ENCODE measurements around the gene SARS2.

The SARS2 gene

DNA sequence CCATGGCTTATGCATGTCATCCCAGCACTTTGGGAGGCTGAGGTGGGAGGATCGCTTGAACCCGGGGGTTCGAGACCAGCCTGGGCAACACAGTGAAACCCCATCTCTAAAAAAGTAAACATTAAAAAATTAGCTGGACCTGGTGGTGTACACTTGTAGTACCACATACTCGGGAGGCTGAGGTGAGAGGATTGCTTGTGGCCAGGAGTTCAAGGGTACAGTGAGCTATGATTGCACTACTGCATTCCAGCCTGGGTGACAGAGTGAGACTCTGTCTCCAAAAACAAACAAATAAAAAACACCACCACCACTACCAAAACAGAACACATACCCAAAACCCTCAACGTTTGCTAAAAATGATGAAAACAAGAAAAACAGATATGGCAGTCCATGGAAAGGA is 29.1 kb upstream of the SARS2 start:
- no peak for ATAC-seq (replicated peaks)
- H3K36me3 Mint-ChIP-seq (ENCODE audit: insufficient read depth): no peaks in the 10 kb centered on the region
- H3K27me3 Mint-ChIP-seq: peaks cover 0 to 10% of the 10 kb centered on the region in 2 donors
- no peaks in the 10 kb centered on the region for H3K9me3 Mint-ChIP-seq
- H3K27ac Mint-ChIP-seq: no peak overlapping the region
- H3K4me3 Mint-ChIP-seq: no peak overlapping the region
- H3K4me1 Mint-ChIP-seq (ENCODE audit: low read depth in 2 of 2): peaks cover 5 to 7% of the 10 kb centered on the region in 2 donors
- no peak for DNase-seq

DNA sequence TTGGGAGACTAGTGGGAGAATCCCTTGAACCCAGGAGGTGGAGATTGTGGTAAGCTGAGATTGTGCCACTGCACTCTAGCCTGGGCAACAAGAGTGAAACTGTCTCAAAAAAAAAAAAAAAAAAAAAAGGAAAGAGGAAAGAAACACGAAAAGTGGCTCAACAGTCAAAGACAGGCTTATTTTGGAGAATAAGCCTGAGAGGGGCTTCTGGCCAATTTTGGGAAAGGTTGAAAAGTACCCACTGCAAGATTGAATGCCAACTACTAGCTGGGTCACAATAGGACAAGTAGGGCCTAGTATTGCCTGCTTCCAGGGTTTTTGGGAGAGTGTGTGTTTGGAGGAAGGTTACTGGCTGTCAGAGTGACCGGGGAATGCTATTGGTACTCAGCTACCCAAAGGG is 27.7 kb upstream of the SARS2 start:
- DNase-seq: no peak
- H3K9me3 Mint-ChIP-seq: no peaks in the 10 kb centered on the region
- no peak overlapping the region for H3K27ac Mint-ChIP-seq
- no peak for ATAC-seq (replicated peaks)
- peaks cover 10 to 18% of the 10 kb centered on the region in 2 donors for H3K27me3 Mint-ChIP-seq
- peaks cover 5 to 7% of the 10 kb centered on the region in 2 donors for H3K4me1 Mint-ChIP-seq (ENCODE audit: low read depth in 2 of 2)
- no peak overlapping the region for H3K4me3 Mint-ChIP-seq
- H3K36me3 Mint-ChIP-seq (ENCODE audit: insufficient read depth): no peaks in the 10 kb centered on the region

DNA sequence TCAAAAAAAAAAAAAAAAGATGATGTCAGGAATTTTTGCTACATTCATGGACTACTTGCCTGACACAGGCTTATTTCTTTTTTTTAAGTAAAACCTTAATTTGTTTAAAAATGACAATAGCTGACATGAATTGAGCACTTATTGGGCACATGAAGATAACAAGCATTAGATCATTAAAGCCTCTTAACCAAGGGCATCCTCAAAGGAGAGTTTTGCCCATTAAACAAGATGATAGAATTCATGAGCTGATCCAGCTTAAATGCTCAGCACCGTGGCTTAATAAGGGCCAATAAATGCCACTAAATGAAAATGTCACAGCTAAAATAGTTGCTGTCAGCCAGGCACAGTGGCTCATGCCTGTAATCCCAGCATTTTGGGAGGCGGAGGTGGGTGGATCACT is 25.7 kb upstream of the SARS2 start:
- Mint-ChIP-seq H3K4me3 (no peak overlapping the region), H3K36me3 (ENCODE audit: insufficient read depth) (no peaks in the 10 kb centered on the region), H3K4me1 (ENCODE audit: low read depth in 2 of 2) (peaks cover 4 to 5% of the 10 kb centered on the region in 2 donors), H3K9me3 (no peaks in the 10 kb centered on the region), H3K27me3 (peaks cover 18 to 25% of the 10 kb centered on the region in 2 donors), H3K27ac (no peak overlapping the region)
- DNase-seq: no peak
- ATAC-seq (replicated peaks): no peak

DNA sequence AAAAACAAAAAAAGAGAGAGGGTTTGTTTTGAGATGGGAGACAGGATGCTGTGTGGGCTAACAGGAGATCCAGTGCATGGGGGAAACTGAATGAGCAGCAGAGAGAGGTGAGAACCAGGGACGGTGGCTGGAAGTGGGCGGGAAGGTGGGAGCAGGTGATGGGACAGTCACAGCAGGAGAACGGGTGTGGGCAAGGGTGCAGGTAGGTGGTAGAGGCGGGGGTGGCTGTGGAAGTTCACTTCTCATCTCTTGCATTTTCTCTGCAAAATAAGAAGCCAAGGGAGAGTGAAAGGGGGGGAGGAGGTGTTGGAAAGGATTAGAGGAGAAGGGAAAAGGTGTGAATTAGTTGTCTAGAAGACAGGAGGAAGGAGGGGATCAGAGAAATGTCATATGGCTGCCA is 23.1 kb upstream of the SARS2 start:
- Mint-ChIP-seq H3K27ac (no peak overlapping the region), H3K9me3 (no peaks in the 10 kb centered on the region), H3K4me1 (ENCODE audit: low read depth in 2 of 2) (peaks cover 11 to 12% of the 10 kb centered on the region in 2 donors), H3K4me3 (no peak overlapping the region), H3K27me3 (peaks cover 18 to 25% of the 10 kb centered on the region in 2 donors), H3K36me3 (ENCODE audit: insufficient read depth) (no peaks in the 10 kb centered on the region)
- ATAC-seq (replicated peaks): no peak
- no peak for DNase-seq

DNA sequence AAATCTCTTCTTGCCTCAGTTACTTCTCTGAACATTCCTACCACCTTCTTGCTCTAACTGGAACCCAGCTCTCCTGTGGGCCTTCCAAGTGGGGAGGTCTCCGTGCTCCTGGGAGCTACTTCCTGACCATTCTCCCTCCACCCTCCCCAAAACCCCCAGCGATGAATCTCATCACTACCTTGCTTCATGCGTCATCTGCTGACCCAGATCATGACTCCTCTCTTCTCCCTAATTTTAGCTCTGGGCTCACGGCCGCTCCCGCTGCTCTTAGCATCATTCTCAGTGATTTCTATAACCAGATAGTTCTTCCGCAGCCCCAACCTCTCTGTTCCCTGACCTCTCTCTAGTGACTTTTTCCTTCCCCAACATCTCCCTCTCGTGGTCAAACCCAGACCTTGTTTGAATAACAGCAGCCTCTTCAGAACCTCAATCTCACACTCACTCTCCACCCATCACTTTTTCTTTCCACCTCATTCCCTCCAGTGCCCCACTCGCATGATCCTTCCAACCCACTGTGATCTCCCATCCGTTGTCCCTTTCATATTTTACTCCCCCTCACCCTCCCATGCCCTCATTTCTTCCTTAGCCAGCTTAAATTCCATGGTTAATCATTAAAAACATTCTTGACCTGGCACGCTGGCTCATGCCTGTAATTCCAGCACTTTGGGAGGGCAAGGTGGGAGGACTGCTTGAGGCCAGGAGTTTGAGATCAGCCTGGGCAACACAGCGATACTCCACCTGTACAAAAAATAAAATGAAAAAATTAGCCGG is 22.0 kb upstream of the SARS2 start:
- peak; percentile 41 for ATAC-seq (replicated peaks)
- H3K27me3 Mint-ChIP-seq: peaks cover 18 to 25% of the 10 kb centered on the region in 2 donors
- peak in 2 of 3 experiments; percentile 31 to 36 for DNase-seq
- peaks cover 11 to 12% of the 10 kb centered on the region in 2 donors for H3K4me1 Mint-ChIP-seq (ENCODE audit: low read depth in 2 of 2)
- no peaks in the 10 kb centered on the region for H3K9me3 Mint-ChIP-seq
- H3K27ac Mint-ChIP-seq: no peak overlapping the region
- H3K4me3 Mint-ChIP-seq: no peak overlapping the region
- no peaks in the 10 kb centered on the region for H3K36me3 Mint-ChIP-seq (ENCODE audit: insufficient read depth)

DNA sequence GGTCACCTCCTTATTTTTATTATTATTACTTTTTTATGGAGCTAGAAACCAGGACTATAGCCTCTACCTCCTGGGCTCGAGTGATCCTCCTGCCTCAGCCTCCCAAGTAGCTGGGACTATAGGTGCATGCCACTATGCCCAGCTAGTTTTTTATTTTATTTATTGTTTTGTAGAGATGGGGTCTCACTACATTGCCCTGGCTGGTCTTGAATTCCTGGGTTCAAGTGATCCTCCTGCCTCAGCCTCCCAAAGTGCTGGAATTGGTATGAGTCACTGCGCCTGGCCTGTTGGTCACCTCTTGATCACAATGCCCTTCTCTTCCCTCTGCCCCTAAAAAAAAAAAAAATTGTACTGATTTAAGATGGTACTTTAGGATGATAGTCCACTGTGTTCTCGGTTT is 20.6 kb upstream of the SARS2 start:
- peaks cover 18 to 25% of the 10 kb centered on the region in 2 donors for H3K27me3 Mint-ChIP-seq
- peaks cover 11 to 12% of the 10 kb centered on the region in 2 donors for H3K4me1 Mint-ChIP-seq (ENCODE audit: low read depth in 2 of 2)
- H3K36me3 Mint-ChIP-seq (ENCODE audit: insufficient read depth): peaks cover 3% of the 10 kb centered on the region
- peak overlapping the region in 1 of 2 donors; percentile 14 for H3K4me3 Mint-ChIP-seq
- no peaks in the 10 kb centered on the region for H3K9me3 Mint-ChIP-seq
- ATAC-seq (replicated peaks): no peak
- DNase-seq: no peak
- no peak overlapping the region for H3K27ac Mint-ChIP-seq

DNA sequence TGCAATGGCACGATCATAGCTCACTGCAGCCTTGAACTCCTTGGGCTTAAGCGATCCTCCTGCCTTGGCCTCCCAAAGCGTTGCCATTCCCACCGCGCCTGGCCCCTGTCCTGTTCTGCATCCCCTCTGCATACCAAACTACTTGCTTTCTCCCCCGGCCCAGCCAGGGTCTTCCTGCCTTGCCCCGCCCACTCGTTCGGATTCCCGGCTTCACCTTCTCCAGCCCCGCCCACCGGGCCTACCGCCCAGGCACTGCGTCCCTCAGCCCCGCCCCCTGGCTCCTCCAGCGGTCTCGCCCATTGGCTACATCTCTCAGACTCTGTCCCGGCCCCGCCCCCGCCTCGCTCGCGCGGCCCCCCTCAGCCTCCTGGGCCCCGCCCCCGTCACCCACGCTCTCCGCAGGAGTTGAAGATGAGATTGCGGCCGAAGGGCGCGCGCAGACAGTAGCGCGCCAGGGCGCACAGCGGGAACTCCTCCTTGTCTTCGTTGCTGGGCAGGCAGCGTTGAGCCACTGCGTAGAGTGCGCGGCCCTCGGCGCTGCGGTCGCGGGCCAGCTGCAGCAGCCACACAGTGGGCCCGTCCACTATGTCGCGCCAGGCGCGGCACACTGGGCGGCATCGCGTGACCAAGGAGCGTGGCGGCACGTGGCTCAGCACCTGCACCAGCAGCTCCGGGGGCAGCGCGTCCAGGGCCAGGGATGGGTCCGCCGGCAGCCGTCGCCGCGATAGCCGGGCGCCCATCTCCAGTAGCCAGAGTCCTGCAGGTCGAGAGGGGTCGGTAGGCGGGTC is 19.2 kb upstream of the SARS2 start:
- peaks cover 11 to 13% of the 10 kb centered on the region in 2 donors for H3K4me1 Mint-ChIP-seq (ENCODE audit: low read depth in 2 of 2)
- peak; percentile 46 to 66 (median 59) for DNase-seq
- no peaks in the 10 kb centered on the region for H3K9me3 Mint-ChIP-seq
- peaks cover 18 to 25% of the 10 kb centered on the region in 2 donors for H3K27me3 Mint-ChIP-seq
- peak; percentile 92 for ATAC-seq (replicated peaks)
- no peak overlapping the region for H3K27ac Mint-ChIP-seq
- peak overlapping the region; percentile 58 to 65 for H3K4me3 Mint-ChIP-seq
- peaks cover 3% of the 10 kb centered on the region for H3K36me3 Mint-ChIP-seq (ENCODE audit: insufficient read depth)

DNA sequence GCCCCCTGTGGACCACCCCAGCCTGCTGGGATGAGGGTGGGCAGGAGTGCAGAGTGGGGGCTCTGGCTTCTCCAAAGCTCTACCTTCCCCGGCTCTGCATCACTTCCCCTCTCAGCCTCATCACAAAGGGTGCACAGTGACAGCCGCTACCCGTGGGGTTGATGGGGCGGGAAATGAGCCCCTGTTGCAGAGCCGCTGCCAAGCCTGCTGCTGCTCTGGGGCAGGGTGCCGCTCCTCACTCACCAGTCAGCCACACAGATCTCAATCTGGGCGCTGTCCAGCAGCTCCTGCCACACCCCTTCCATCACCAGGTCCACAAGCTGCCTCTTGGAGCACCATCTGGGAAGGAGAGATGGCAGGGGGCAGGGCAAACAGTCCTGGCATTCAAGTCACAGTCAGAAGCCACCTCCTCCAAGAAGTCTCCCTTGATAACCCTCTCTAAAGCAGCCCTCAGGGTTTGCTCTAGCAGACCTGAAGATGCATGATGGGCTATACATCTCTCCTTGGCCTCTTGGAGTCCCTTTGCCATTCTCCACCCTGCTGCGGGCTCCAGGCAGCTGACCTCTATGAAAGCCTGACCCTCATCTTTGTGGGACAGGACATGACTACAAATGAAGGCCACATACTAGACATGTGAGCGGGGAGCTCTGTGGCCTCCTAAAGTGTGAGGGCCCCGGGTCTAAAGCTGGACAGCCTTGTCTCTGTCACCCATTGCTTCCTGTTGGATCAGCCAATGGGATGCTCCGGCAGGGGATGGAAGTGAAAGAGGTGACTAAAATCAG is 15.9 kb upstream of the SARS2 start:
- Mint-ChIP-seq H3K4me3 (no peak overlapping the region), H3K9me3 (no peaks in the 10 kb centered on the region), H3K27me3 (peaks cover 0 to 8% of the 10 kb centered on the region in 2 donors), H3K4me1 (ENCODE audit: low read depth in 2 of 2) (peaks cover 5 to 16% of the 10 kb centered on the region in 2 donors), H3K27ac (no peak overlapping the region), H3K36me3 (ENCODE audit: insufficient read depth) (peaks cover 3% of the 10 kb centered on the region)
- ATAC-seq (replicated peaks) (no peak), DNase-seq (no peak)

DNA sequence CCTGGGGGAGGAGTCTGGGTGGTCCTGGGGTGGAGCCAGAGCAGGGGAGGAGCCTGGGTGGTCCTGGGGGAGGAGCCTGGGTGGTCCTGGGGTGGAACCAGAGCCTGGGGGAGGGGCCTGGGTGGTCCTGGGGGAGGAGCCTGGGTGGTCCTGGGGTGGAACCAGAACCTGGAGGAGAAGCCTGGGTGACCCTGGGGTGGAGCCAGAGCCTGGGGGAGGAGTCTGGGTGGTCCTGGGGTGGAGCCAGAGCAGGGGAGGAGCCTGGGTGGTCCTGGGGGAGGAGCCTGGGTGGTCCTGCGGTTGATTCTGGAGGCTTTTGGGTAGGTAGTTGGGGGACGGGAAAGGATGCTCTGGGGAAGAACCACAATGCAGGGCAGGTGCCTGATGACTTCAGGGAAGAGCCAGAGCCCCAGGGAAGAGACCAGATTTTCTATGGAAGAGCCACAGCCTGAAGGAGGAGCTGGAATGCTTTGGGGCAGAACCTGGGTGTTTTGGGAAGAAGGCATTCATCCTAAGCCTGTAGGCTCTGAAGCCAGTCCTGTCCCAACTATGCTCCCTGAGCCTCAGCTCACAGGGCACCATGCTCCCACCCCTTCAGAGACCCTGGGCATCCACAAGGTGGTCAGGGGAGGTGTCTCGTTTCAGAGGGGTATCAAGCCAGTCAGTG is 15.1 kb upstream of the SARS2 start:
- H3K27me3 Mint-ChIP-seq: peaks cover 0 to 8% of the 10 kb centered on the region in 2 donors
- H3K4me1 Mint-ChIP-seq (ENCODE audit: low read depth in 2 of 2): peaks cover 5 to 20% of the 10 kb centered on the region in 2 donors
- no peak overlapping the region for H3K27ac Mint-ChIP-seq
- no peaks in the 10 kb centered on the region for H3K9me3 Mint-ChIP-seq
- H3K4me3 Mint-ChIP-seq: no peak overlapping the region
- H3K36me3 Mint-ChIP-seq (ENCODE audit: insufficient read depth): peaks cover 3% of the 10 kb centered on the region
- DNase-seq (no peak), ATAC-seq (replicated peaks) (no peak)

DNA sequence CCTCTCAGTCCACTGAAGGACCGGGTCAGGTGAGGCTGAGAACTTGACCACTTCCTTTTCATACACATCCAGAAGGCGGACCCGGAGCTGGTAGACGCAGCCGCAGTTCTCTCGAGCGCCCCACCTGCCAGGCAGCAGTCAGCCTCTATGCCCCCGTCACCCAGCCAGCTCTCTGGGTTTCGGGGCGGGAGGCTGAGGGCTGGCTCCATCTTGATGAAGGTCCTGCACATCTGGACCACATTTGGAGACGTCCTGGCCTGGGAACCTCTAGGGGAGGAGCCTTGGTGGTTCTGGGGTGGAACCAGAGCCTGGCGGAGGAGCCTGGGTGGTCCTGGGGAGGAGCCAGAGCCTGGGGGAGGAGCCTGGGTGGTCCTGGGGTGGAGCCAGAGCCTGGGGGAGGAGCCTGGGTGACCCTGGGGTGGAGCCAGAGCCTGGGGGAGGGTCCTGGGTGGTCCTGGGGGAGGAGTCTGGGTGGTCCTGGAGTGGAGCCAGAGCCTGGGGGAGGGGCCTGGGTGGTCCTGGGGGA is 14.5 kb upstream of the SARS2 start:
- ATAC-seq (replicated peaks): no peak
- H3K27me3 Mint-ChIP-seq: peaks cover 0 to 8% of the 10 kb centered on the region in 2 donors
- no peak overlapping the region for H3K4me3 Mint-ChIP-seq
- H3K4me1 Mint-ChIP-seq (ENCODE audit: low read depth in 2 of 2): peaks cover 5 to 17% of the 10 kb centered on the region in 2 donors
- no peaks in the 10 kb centered on the region for H3K9me3 Mint-ChIP-seq
- no peak overlapping the region for H3K27ac Mint-ChIP-seq
- H3K36me3 Mint-ChIP-seq (ENCODE audit: insufficient read depth): peaks cover 3% of the 10 kb centered on the region
- DNase-seq: no peak

DNA sequence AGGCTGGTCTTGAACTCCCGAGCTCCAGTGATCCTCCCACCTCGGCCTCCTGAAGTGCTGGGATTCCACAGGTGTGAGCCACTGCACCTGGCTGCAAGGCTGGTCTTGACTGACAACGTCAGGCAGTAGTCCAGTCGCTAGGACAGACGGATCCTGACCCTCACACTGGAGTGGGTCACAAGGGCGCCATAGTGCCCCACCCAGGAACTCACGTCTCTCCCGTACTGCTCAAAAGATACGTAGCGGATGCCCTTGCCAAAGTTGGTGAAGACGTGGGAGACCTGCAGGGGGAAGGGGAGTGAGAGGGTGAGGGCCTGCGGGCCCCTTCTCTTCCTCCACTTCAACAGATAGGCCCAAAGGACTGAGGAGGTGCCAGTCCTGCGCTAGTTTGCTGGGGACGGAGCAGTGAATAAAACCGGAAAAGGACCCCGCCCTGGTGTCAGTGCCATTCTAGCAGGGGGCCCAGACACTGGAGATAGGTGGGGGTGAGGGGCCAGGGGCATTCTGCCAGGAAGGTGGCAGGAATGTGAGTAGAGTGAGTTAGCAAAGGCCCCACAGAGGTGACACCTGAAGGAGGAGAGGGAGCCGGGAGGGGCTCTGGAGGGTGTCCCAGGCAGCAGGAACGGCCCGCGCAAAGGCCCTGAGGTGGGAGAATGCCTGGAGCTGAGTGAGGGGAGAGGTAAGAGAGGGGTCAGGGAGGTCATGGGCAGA is 12.1 kb upstream of the SARS2 start:
- H3K36me3 Mint-ChIP-seq (ENCODE audit: insufficient read depth): peaks cover 3% of the 10 kb centered on the region
- H3K4me1 Mint-ChIP-seq (ENCODE audit: low read depth in 2 of 2): peaks cover 0 to 12% of the 10 kb centered on the region in 2 donors
- ATAC-seq (replicated peaks) (no peak), DNase-seq (no peak)
- H3K4me3 Mint-ChIP-seq: no peak overlapping the region
- no peaks in the 10 kb centered on the region for H3K9me3 Mint-ChIP-seq
- no peak overlapping the region for H3K27ac Mint-ChIP-seq
- H3K27me3 Mint-ChIP-seq: peaks cover 0 to 8% of the 10 kb centered on the region in 2 donors

DNA sequence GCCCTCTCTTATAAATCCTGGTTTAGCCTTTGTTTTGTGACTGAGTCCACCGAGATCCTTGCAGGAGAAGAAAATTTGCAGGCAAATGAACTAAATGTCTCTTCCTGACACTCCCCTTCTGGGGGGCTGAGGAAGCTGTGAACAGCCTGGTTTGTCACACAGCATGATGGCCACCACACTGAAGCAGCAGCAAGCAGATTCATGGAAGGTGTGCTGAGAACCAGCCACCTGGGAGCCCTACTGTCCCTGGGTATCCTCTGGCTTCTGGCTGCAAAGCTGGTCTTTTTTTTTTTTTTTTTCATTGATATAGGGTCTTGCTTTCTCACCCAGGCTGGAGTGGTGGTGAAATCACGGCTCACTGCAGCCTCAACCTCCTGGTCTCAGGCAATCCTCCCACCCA is 11.4 kb upstream of the SARS2 start:
- Mint-ChIP-seq H3K9me3 (no peaks in the 10 kb centered on the region), H3K4me3 (no peak overlapping the region), H3K4me1 (ENCODE audit: low read depth in 2 of 2) (peaks cover 0 to 12% of the 10 kb centered on the region in 2 donors), H3K27ac (no peak overlapping the region), H3K36me3 (ENCODE audit: insufficient read depth) (peaks cover 3% of the 10 kb centered on the region), H3K27me3 (peaks cover 0 to 8% of the 10 kb centered on the region in 2 donors)
- ATAC-seq (replicated peaks) (no peak), DNase-seq (no peak)
